GM12878 (cell line): ENCODE data around the gene PSTPIP2. TPM values are rescaled to one million over a fixed set of nuclear protein-coding genes. Genes with fewer than 3 reads are reported as not detected.

Experiments
- ATAC-seq: fragments of 200-7000 bp; cut with Tn5 transposase; 3 replicates; pipeline ENCODE4 v1.9.1; 2020; ENCODE audit warnings: mild to moderate bottlenecking, moderate library complexity
- BruUV-seq: library from RNA; stranded (reverse); fragments of 400-500 nt; replicated peaks from 2 replicates; lab custom pipeline; 2021; lab: Mats Ljungman, UMichigan
- CTCF ChIA-PET: fragments of 300-600 bp; sonication (Branson Sonifier 250); formaldehyde crosslinking; extraction: SDS; loops from one replicate; lab custom pipeline; 2021; ENCODE audit warnings: inconsistent platforms; lab: Yijun Ruan, JAX
- POLR2A ChIA-PET: fragments of 350-600 bp; formaldehyde crosslinking; extraction: SDS; loops from one replicate; lab custom pipeline; 2021; ENCODE audit warnings: inconsistent platforms; lab: Charles Lee
- RAD21 ChIA-PET: fragments of 300-600 bp; sonication (Branson Sonifier 250); formaldehyde crosslinking; loops from one replicate; lab custom pipeline; 2023; ENCODE audit warnings: antibody characterized with exemption; ENCODE audit not compliant: unreplicated experiment; lab: Charles Lee
- SMC1A ChIA-PET: fragments of 300-600 bp; sonication (Branson Sonifier 250); formaldehyde crosslinking; loops from one replicate; lab custom pipeline; 2023; ENCODE audit not compliant: unreplicated experiment, uncharacterized antibody; lab: Charles Lee
- DNase-seq: peaks from one replicate; pipeline ENCODE4 v3.0.0-alpha.2; 2011; ENCODE audit warnings: low read depth, low spot score
- FAIRE-seq: peaks from 3 replicates; lab custom pipeline; 2011; peaks lifted over from hg19 to GRCh38; lab: Jason Lieb, UNC
- H2AFZ ChIP-seq: 2 replicates; pipeline ENCODE4 v1.6.0; 2011; ENCODE audit warnings: low read depth, low read length, control low read depth; ENCODE audit not compliant: control insufficient read depth
- H3K27ac ChIP-seq: 2 replicates; pipeline ENCODE4 v1.5.1; 2011; ENCODE audit warnings: control low read depth; ENCODE audit not compliant: control insufficient read depth, insufficient read depth
- H3K27me3 ChIP-seq, 2 experiments: replicated peaks in 1 of 2; 2 replicates each; pipeline versions ENCODE4 v1.6.0 to v1.6.1; 2011; ENCODE audit warnings: low read length in 1 of 2; ENCODE audit not compliant: control insufficient read depth in 2 of 2, insufficient read depth in 2 of 2
- H3K36me3 ChIP-seq, 2 experiments: 2 replicates each; pipeline ENCODE4 v1.5.1; 2011; ENCODE audit warnings: low read length in 1 of 2; ENCODE audit not compliant: control insufficient read depth in 2 of 2, insufficient read depth in 2 of 2
- H3K4me1 ChIP-seq: 2 replicates; pipeline ENCODE4 v1.6.1; 2011; ENCODE audit warnings: mild to moderate bottlenecking, low read length, moderate library complexity, mixed read lengths; ENCODE audit not compliant: control insufficient read depth, insufficient read depth
- H3K4me2 ChIP-seq: 2 replicates; pipeline ENCODE4 v1.6.0; 2011; ENCODE audit warnings: control low read depth; ENCODE audit not compliant: control insufficient read depth, insufficient read depth
- H3K4me3 ChIP-seq: fragments of 200-600 bp; sonication (generic); 2 replicates; pipeline ENCODE4 v1.5.1; 2016
- H3K79me2 ChIP-seq: 2 replicates; pipeline ENCODE4 v1.6.0; 2011; ENCODE audit warnings: low read length; ENCODE audit not compliant: control insufficient read depth, insufficient read depth
- H3K9ac ChIP-seq: 2 replicates; pipeline ENCODE4 v1.8.0; 2011; ENCODE audit warnings: low read length, control low read depth, mixed read lengths; ENCODE audit not compliant: control insufficient read depth, insufficient read depth
- H3K9me3 ChIP-seq: replicated peaks from 3 replicates; pipeline ENCODE4 v1.5.1; 2011; ENCODE audit warnings: mild to moderate bottlenecking, low read length; ENCODE audit not compliant: control insufficient read depth, insufficient read depth
- H4K20me1 ChIP-seq: 2 replicates; pipeline ENCODE4 v1.6.0; 2011; ENCODE audit not compliant: control insufficient read depth, insufficient read depth
- CEBPB ChIP-seq, 2 experiments: fragments of 150-350 bp in 1 of 2; IDR thresholded peaks; 2 replicates each; pipeline ENCODE4 v1.6.1; 2012 to 2014; ENCODE audit warnings: low read depth in 2 of 2, low read length in 2 of 2, borderline replicate concordance in 1 of 2, inconsistent platforms in 1 of 2
- EED ChIP-seq: sonication (generic); IDR thresholded peaks from 2 replicates; pipeline ENCODE4 v1.6.1; 2016; ENCODE audit warnings: antibody characterized with exemption, low read depth
- IKZF2 ChIP-seq, 2 experiments: fragments of 450-650 bp; IDR thresholded peaks; 2 replicates each; pipeline ENCODE4 v1.6.1; 2017; ENCODE audit warnings: mild to moderate bottlenecking in 2 of 2, moderate library complexity in 2 of 2
- MYC ChIP-seq: IDR thresholded peaks from 2 replicates; pipeline ENCODE4 v1.6.1; 2011; ENCODE audit warnings: mild to moderate bottlenecking, low read length, moderate library complexity, inconsistent platforms; ENCODE audit not compliant: insufficient read depth, insufficient replicate concordance, insufficient read length, severe bottlenecking
- NR2C1 ChIP-seq: fragments of 450-650 bp; IDR thresholded peaks from 2 replicates; pipeline ENCODE4 v1.6.1; 2017; ENCODE audit warnings: antibody characterized with exemption, mild to moderate bottlenecking, moderate library complexity
- RUNX3 ChIP-seq: IDR thresholded peaks from 2 replicates; pipeline ENCODE4 v1.6.1; 2012; ENCODE audit warnings: low read length, inconsistent platforms
- SMAD5 ChIP-seq: IDR thresholded peaks from 2 replicates; pipeline ENCODE4 v1.6.1; 2016; ENCODE audit warnings: antibody characterized with exemption, low read depth
- SUZ12 ChIP-seq: fragments of 200-600 bp; sonication (generic); IDR thresholded peaks from one replicate; pipeline ENCODE4 v1.6.1; 2018; ENCODE audit warnings: antibody characterized with exemption, mild to moderate bottlenecking; ENCODE audit not compliant: unreplicated experiment
- TAF1 ChIP-seq: IDR thresholded peaks from 2 replicates; pipeline ENCODE4 v1.6.1; 2011; ENCODE audit warnings: mild to moderate bottlenecking, low read depth, low read length, borderline replicate concordance
- WRNIP1 ChIP-seq: IDR thresholded peaks from 2 replicates; pipeline ENCODE4 v1.6.1; 2011; ENCODE audit warnings: low read depth, low read length, improper control_type of control experiment, borderline replicate concordance
- YY1 ChIP-seq: IDR thresholded peaks from 2 replicates; pipeline ENCODE4 v1.6.1; 2011; ENCODE audit warnings: low read depth, mild to moderate bottlenecking, low read length
- WGBS: methylation state at CpG from one replicate; pipeline ENCODE4 v1.1.6; 2016; ENCODE audit warnings: low lambda C conversion rate; ENCODE audit not compliant: insufficient replicate concordance, insufficient coverage; ENCODE audit errors: missing lambda C conversion rate; 5-methylcytosine and 5-hydroxymethylcytosine counted together
- in situ Hi-C: fragments of 300-500 bp; cut with MboI; formaldehyde crosslinking; loops from 9 replicates; pipeline ENCODE4 v1.14.3; 2018; ENCODE audit warnings: mixed read lengths
- intact Hi-C: fragments of 100-400 bp; cut with micrococcal nuclease; formaldehyde crosslinking; loops from one replicate; pipeline ENCODE4 v1.14.2; 2022; ENCODE audit not compliant: unreplicated experiment
- polyA plus RNA-seq, 11 experiments: library from polyadenylated mRNA; depleted of rRNA in 4 of 11; unstranded in 6 of 11; stranded (reverse) in 5 of 11; fragments of >200 nt; fragmentation: Nextera tagmentation in 4 of 11; fragmentation: Illumina TruSeq in 1 of 11; extraction: Ambion mirVana in 4 of 11; extraction: Trizol in 1 of 11; gene quantifications; 1 replicate in 1 of 11; 2 replicates in 10 of 11; pipeline versions ENCODE4 v1.2.1 to v1.2.3, GENCODE V29; 2011 to 2016; ENCODE audit warnings: inconsistent platforms in 2 of 11, missing spikeins in 2 of 11, low read depth in 1 of 11
- total RNA-seq, 4 experiments: library from RNA; depleted of rRNA in 3 of 4; stranded (reverse); fragments of >200 nt in 3 of 4; fragmentation: Illumina TruSeq in 1 of 4; extraction: Trizol in 1 of 4; gene quantifications; 2 replicates each; pipeline versions ENCODE4 v1.2.1 to v1.2.3, GENCODE V29; 2013 to 2021
- TF ChIP-seq, protein P1 (sequence below): fragments of 450-650 bp; IDR thresholded peaks from 2 replicates; pipeline ENCODE4 v1.6.1; 2017; ENCODE audit warnings: low read depth, mild to moderate bottlenecking, moderate library complexity
- TF ChIP-seq, protein P2 (sequence below): IDR thresholded peaks from 2 replicates; pipeline ENCODE4 v1.6.1; 2012; ENCODE audit warnings: low read depth, low read length, improper control_type of control experiment
- TF ChIP-seq, protein P3 (sequence below): fragments of 150-350 bp; IDR thresholded peaks from 2 replicates; pipeline ENCODE4 v1.6.1; 2014; ENCODE audit warnings: mild to moderate bottlenecking, low read depth, low read length
- TF ChIP-seq, protein P4 (sequence below): IDR thresholded peaks from 2 replicates; pipeline ENCODE4 v1.6.1; 2011; ENCODE audit warnings: mild to moderate bottlenecking, low read depth, low read length, moderate library complexity; ENCODE audit not compliant: insufficient replicate concordance

The PSTPIP2 gene
- total and polyA plus RNA-seq, 10 of the 15 experiments (the other 5 are each of a cell fraction or from before 2014, with no cell fraction given): 0.69 to 38.4 (median 24.7) TPM

GRCh38 chr18:46010676-46011075 is 61.4 kb downstream of the PSTPIP2 start (continued):
- TF ChIP-seq, protein P1, sequence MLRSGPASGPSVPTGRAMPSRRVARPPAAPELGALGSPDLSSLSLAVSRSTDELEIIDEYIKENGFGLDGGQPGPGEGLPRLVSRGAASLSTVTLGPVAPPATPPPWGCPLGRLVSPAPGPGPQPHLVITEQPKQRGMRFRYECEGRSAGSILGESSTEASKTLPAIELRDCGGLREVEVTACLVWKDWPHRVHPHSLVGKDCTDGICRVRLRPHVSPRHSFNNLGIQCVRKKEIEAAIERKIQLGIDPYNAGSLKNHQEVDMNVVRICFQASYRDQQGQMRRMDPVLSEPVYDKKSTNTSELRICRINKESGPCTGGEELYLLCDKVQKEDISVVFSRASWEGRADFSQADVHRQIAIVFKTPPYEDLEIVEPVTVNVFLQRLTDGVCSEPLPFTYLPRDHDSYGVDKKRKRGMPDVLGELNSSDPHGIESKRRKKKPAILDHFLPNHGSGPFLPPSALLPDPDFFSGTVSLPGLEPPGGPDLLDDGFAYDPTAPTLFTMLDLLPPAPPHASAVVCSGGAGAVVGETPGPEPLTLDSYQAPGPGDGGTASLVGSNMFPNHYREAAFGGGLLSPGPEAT: no peak
- no peak for TF ChIP-seq SUZ12
- TF ChIP-seq, protein P2, sequence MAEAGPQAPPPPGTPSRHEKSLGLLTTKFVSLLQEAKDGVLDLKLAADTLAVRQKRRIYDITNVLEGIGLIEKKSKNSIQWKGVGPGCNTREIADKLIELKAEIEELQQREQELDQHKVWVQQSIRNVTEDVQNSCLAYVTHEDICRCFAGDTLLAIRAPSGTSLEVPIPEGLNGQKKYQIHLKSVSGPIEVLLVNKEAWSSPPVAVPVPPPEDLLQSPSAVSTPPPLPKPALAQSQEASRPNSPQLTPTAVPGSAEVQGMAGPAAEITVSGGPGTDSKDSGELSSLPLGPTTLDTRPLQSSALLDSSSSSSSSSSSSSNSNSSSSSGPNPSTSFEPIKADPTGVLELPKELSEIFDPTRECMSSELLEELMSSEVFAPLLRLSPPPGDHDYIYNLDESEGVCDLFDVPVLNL: no peak

DNA sequence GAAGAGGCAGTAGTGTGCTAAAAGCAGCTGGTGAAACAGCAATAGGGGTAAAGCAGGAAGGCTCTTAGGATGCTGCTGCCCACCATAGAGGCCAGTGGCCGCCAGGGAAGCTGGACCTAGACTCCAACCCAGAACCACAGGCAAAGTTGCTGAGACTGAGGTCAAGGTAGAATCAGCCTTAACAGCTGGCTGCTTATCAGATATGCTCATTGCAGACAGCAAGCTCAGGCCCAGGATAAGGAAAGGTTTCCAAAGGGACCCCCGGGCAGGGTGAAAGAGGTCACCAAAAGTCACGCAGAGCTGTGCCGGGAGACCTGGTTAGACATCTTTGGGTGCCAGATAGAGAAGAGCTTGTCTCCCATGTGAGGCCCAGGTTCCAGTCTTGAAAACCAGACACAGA is 62.0 kb downstream of the PSTPIP2 start:
- RAD21 ChIA-PET: interaction anchor here (0.9 kb wide), 1 partner anchor 64 kb away, joined by 4 read pairs; no protein-coding TSS in a partner anchor
- Histone ChIP-seq H2AFZ (no peak overlapping the region), H3K4me2 (no peak overlapping the region), H3K27ac (no peak overlapping the region), H3K27me3 (no peaks in the 10 kb centered on the region), H3K4me1 (peaks cover 13% of the 10 kb centered on the region), H4K20me1 (no peaks in the 10 kb centered on the region), H3K79me2 (no peaks in the 10 kb centered on the region), H3K4me3 (no peak overlapping the region), H3K36me3 (no peaks in the 10 kb centered on the region), H3K9me3 (no peaks in the 10 kb centered on the region), H3K9ac (no peak overlapping the region)
- SMC1A ChIA-PET: interaction anchor here (0.8 kb wide), 1 partner anchor 36 kb away, joined by 3 read pairs; no protein-coding TSS in a partner anchor
- in situ Hi-C loops: no loop called here
- BruUV-seq: no TSS peak
- POLR2A ChIA-PET: interaction anchor here (0.6 kb wide), 1 partner anchor 203 kb away, joined by 8 read pairs; no protein-coding TSS in a partner anchor
- ATAC-seq: no peak
- intact Hi-C loops: no loop called here
- CTCF ChIA-PET: interaction anchor here (0.9 to 2.0 kb wide), 2 partner anchors 9 to 64 kb away, joined by 4 to 9 read pairs; no protein-coding TSS in a partner anchor
- WGBS: 47% methylated on average over 4 of the region's 4 CpGs
- no peak for FAIRE-seq
- no peak for DNase-seq
- TF ChIP-seq NR2C1 (no peak), MYC (no peak), EED (no peak), TAF1 (no peak), WRNIP1 (no peak), IKZF2 (IDR thresholded peaks at IDR 0.05) (no peak), RUNX3 (no peak), SMAD5 (no peak), SUZ12 (no peak), CEBPB (IDR thresholded peaks at IDR 0.05; ENCODE audit: borderline replicate concordance in 1 of 2, low read depth in 2 of 2, low read length in 2 of 2) (no peak), YY1 (no peak)
- TF ChIP-seq, protein P3, sequence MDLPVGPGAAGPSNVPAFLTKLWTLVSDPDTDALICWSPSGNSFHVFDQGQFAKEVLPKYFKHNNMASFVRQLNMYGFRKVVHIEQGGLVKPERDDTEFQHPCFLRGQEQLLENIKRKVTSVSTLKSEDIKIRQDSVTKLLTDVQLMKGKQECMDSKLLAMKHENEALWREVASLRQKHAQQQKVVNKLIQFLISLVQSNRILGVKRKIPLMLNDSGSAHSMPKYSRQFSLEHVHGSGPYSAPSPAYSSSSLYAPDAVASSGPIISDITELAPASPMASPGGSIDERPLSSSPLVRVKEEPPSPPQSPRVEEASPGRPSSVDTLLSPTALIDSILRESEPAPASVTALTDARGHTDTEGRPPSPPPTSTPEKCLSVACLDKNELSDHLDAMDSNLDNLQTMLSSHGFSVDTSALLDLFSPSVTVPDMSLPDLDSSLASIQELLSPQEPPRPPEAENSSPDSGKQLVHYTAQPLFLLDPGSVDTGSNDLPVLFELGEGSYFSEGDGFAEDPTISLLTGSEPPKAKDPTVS: no peak
- TF ChIP-seq, protein P4, sequence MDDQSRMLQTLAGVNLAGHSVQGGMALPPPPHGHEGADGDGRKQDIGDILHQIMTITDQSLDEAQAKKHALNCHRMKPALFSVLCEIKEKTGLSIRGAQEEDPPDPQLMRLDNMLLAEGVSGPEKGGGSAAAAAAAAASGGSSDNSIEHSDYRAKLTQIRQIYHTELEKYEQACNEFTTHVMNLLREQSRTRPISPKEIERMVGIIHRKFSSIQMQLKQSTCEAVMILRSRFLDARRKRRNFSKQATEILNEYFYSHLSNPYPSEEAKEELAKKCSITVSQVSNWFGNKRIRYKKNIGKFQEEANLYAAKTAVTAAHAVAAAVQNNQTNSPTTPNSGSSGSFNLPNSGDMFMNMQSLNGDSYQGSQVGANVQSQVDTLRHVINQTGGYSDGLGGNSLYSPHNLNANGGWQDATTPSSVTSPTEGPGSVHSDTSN: no peak
